ENCODE measurements around the gene KCNAB3. TPM values are rescaled to one million over a fixed set of nuclear protein-coding genes. Genes with fewer than 3 reads are reported as not detected.

KCNAB3 gene
- total RNA-seq (ENCODE audit: low replicate concordance): 0.15 TPM in 1 of 2 replicates, not detected in the other

DNA sequence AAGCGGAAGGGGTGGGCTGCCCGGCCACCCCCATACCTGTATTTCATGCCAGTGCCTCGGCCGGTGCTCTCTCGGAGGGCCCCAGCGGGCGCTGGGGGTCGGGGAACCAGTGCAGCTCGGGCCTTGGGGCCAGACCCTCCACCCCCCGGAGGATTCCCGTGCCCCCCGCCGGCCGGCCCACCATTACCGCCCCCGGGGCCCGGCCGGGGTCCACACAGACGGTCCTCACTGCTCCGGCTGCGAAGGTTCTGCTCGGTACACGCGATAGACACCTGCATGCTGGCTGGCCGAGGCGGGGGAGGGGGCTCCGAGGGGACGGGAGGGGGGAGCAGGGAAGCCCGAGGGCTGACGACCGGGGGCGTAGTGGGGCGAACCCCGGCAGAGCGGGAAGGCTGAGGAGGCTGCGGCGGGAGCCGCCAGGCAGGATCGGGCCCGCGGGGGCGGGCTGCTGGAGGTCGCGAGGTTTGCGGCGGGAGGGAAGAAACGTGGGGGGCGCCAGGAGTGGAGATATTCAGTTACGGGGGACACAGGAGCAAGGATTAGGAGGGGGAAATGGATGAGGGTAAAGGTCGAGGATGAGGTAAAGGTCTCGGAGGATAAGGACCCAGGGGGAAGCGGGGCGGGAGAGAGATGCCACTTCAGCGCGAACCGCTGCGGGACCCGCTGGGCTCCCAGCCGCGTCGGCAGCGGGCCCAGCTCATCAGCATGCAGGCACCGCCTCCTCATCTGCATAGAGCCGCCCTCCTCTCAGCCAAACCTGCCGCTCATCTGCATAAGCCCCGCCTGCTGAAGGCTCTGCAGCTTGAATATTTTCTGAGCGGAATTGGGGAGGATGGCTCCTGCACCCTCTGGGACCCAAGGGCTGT is at the start of gene KCNAB3:
Gene KCNAB3 (minus strand): TSS at position 699 of the 866 bp plus-strand sequence. CDS start 421 bp downstream, at position 278.

DNA sequence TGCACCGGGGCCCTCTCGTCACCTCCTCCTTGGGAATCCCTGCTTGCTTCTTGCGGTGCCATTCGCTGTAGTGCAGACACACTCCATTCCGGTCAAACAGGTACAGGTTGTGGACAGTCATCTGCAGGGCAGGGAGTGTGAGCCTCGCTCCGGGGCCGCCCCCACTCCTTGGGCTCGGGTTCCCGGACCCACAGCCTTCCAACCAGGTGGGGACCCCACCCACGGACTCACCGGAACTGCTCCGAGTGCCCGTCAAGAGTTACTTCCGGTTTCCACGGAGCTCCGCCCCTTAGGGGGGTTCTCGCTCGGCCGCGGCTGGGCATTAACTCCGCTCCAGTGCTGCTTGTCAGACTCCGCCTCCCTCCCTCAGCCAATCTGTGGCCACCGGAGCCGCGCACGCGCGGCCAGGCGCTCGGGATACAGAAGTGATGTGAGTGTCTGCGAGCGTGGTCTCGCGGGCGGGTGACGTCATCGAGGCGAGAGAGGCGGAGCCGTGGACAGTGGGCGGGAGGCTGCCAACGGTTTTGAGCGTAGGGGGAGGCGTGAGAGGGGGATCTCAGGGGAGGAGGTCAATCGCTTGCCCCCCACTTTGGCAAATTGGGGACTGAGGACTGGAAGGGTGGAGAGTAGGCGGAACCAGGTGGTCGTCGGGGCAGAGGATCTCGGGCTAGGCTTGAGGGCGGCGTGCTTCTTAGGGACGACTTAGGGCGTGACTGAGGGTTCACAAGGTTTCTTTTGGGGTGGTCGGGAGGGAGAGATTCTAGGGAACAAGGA is 2.2 kb upstream of the KCNAB3 start, which contains the start of the genes CNTROB and TRAPPC1:
Gene CNTROB (plus strand): TSS at position 498 of the 774 bp plus-strand sequence. CDS start 874 bp downstream, outside the sequence.
Gene TRAPPC1 (minus strand): TSS at position 238 of the 774 bp plus-strand sequence. CDS start 117 bp downstream, at position 121.

DNA sequence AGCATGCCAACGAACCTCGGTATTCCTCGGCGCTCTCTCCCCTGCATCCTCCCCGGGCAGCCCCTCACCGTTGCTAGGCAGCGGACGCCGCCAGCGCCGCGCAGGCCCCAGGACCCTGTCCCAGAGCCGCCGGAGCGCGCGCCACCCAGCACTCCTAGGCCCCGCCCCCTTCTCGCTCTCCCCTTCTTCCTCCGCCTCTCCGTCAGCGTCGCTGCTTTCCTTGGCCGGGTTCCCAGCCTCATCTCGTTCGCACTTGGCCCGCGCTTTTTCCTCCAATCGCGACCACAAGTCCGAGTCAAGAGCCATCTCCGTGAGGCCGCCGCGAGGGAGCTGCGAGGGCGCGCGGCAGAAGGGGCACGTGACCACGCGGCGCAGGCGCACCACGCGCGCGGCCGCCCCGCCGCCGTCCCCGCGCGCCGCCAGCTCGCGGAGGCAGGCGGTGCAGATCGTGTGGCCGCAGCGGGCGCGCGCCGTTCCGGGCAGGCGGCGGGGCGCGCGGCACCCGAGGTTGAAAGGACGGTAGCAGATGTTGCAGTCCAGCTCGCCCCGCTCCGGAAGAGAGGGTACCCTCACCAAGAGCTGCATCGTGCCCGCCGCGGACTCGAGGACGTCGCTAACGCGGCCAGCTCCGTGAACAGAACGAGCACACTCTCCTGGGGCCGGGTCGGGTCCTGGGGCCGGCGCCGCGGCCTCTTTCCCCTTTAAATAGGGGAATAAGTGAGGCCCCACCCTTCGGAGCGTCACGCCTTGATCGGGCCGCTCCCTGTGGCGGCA is 13.9 kb downstream of the KCNAB3 start, which contains the start of gene RNF227:
Gene RNF227 (minus strand): TSS at position 679 of the 774 bp plus-strand sequence. CDS start 94 bp downstream, at position 585.

DNA sequence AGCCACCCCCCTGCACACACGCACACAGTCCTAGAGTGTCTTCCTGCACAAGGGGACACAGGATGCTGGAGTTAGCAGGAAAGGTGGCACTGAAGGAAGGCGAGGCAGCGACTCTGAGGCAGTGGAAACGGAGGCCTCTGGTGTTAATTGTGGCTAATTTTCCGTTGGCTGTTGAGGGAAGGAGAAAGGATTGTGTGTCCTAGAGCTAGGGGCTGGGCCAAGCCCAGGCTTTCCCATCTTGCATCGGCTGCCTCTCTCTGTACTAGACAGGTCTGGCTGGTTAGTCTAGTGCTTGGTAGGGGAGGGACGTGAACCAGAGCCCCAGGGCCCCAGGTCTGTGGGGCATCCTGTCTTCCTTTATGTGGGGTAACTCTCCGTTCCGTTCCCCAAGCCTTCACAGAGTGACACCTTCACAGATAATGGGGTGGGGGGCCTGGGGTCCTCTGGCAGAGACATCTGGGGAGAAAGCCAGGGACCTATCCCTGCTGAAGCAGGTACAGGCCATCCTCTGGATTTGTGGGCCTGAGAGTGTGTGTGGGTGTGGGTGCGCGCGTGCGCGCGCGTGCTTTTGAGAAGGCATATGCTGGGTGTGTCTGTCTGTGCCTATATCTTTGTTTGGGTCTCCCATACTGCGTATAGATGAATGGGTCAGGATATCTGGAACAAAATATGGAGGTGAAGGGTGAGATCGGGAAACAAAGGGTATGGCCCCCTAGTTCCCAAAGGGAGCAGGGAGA is 41.3 kb downstream of the KCNAB3 start, which contains the start of gene CHD3:
Gene CHD3 (plus strand): TSS at position 606 of the 737 bp plus-strand sequence. CDS start 212 bp downstream, outside the sequence.

Other genes with a start within 250 kb of the KCNAB3 start
- gene TP53, start 242.4 kb downstream of the KCNAB3 start, total RNA-seq (ENCODE audit: low replicate concordance): 14.3 and 23.0 TPM in 2 replicates
- 2.6 and 4.6 TPM in 2 replicates for gene WRAP53, start 241.4 kb downstream of the KCNAB3 start, total RNA-seq (ENCODE audit: low replicate concordance)
- gene EFNB3, start 224.7 kb downstream of the KCNAB3 start, total RNA-seq (ENCODE audit: low replicate concordance): 0.47 and 1.4 TPM in 2 replicates
- 0.15 and 0.35 TPM in 2 replicates for gene DNAH2, start 212.1 kb downstream of the KCNAB3 start, total RNA-seq (ENCODE audit: low replicate concordance)
- gene KDM6B, start 95.6 kb downstream of the KCNAB3 start, total RNA-seq (ENCODE audit: low replicate concordance): 3.8 and 4.0 TPM in 2 replicates
- 0.23 TPM in 2 replicates for gene TMEM88, start 74.8 kb downstream of the KCNAB3 start, total RNA-seq (ENCODE audit: low replicate concordance)
- gene NAA38, start 72.3 kb downstream of the KCNAB3 start, total RNA-seq (ENCODE audit: low replicate concordance): 145 and 157 TPM in 2 replicates
- 7.5 and 8.3 TPM in 2 replicates for gene CYB5D1, start 71.9 kb downstream of the KCNAB3 start, total RNA-seq (ENCODE audit: low replicate concordance)
- gene CHD3, start 41.1 kb downstream of the KCNAB3 start, total RNA-seq (ENCODE audit: low replicate concordance): 179 and 468 TPM in 2 replicates
- gene RNF227, start 13.6 kb downstream of the KCNAB3 start, total RNA-seq (ENCODE audit: low replicate concordance): 0.98 and 1.1 TPM in 2 replicates
- gene TRAPPC1, start 2.1 kb upstream of the KCNAB3 start, total RNA-seq (ENCODE audit: low replicate concordance): 57.1 and 61.6 TPM in 2 replicates
- 16.1 and 18.1 TPM in 2 replicates for gene CNTROB, start 2.4 kb upstream of the KCNAB3 start, total RNA-seq (ENCODE audit: low replicate concordance)
- gene GUCY2D, start 72.8 kb upstream of the KCNAB3 start, total RNA-seq (ENCODE audit: low replicate concordance): not detected in 2 replicates
- gene ALOX15B, start 109.2 kb upstream of the KCNAB3 start, total RNA-seq (ENCODE audit: low replicate concordance): 0.12 TPM in 1 of 2 replicates, not detected in the other
- gene ALOX12B, start 157.9 kb upstream of the KCNAB3 start, total RNA-seq (ENCODE audit: low replicate concordance): not detected in 2 replicates
- gene ALOXE3, start 188.7 kb upstream of the KCNAB3 start, total RNA-seq (ENCODE audit: low replicate concordance): not detected in 2 replicates
- gene HES7, start 194.2 kb upstream of the KCNAB3 start, total RNA-seq (ENCODE audit: low replicate concordance): not detected in 2 replicates
- gene PER1, start 222.5 kb upstream of the KCNAB3 start, total RNA-seq (ENCODE audit: low replicate concordance): 2.5 and 4.8 TPM in 2 replicates
- gene VAMP2, start 233.1 kb upstream of the KCNAB3 start, total RNA-seq (ENCODE audit: low replicate concordance): 1.9 and 4.6 TPM in 2 replicates
- 19.0 and 38.0 TPM in 2 replicates for gene TMEM107, start 246.5 kb upstream of the KCNAB3 start, total RNA-seq (ENCODE audit: low replicate concordance)

All from smooth muscle cell of the coronary artery (primary cell).